Loucy (cell line): ENCODE results near the gene FHIT.

Experiments used
- EZH2phosphoT487 ChIP-seq: fragments of 200-600 bp; IDR thresholded peaks from 2 replicates; pipeline ENCODE4 v1.6.1; 2018; ENCODE audit warnings: antibody characterized with exemption, mild to moderate bottlenecking, moderate library complexity, borderline replicate concordance
- TF ChIP-seq, protein P1 (sequence below): fragments of 200-600 bp; sonication (generic); conservative IDR thresholded peaks from 2 replicates; pipeline ENCODE4 v1.5.1; 2014; ENCODE audit warnings: mild to moderate bottlenecking, antibody characterized with exemption, low read length

DNA sequence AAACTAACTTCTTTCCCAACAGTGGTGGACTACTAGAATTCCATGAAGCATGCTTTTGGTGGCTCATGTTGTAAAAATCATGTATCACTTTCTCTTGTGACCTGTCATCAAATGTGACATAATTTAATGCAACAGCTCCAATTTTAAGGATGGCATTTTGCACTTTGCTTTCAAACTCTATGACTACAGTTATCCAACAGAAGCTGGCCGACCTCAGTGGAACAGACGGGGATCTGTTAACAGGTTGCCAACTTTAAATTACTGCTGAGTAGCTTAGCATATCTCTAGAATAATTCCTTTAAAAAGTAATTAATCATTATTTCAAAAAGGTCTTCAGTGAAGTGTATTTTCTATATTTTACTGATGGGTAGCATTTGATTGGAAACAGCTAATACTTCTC is 907.4 kb downstream of the FHIT start:
- TF ChIP-seq, protein P1, sequence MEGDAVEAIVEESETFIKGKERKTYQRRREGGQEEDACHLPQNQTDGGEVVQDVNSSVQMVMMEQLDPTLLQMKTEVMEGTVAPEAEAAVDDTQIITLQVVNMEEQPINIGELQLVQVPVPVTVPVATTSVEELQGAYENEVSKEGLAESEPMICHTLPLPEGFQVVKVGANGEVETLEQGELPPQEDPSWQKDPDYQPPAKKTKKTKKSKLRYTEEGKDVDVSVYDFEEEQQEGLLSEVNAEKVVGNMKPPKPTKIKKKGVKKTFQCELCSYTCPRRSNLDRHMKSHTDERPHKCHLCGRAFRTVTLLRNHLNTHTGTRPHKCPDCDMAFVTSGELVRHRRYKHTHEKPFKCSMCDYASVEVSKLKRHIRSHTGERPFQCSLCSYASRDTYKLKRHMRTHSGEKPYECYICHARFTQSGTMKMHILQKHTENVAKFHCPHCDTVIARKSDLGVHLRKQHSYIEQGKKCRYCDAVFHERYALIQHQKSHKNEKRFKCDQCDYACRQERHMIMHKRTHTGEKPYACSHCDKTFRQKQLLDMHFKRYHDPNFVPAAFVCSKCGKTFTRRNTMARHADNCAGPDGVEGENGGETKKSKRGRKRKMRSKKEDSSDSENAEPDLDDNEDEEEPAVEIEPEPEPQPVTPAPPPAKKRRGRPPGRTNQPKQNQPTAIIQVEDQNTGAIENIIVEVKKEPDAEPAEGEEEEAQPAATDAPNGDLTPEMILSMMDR = no peak
- no peak for TF ChIP-seq EZH2phosphoT487
